Erythroblast (primary cell): ENCODE results near the gene SLCO1C1.
"Not testable (repeated sequence)": the region's sequence is repeated elsewhere in the genome, so short reads cannot be mapped to it uniquely, and the experiment has no call there.

ENCODE experiments used
- GATA1 ChIP-seq: IDR thresholded peaks from 2 replicates; pipeline ENCODE4 v1.6.1; 2011; ENCODE audit warnings: low read depth, mild to moderate bottlenecking, control low read depth, low read length, moderate library complexity
- POLR2A ChIP-seq: IDR thresholded peaks from 2 replicates; pipeline ENCODE4 v1.6.1; 2011; ENCODE audit warnings: mild to moderate bottlenecking, low read length

DNA sequence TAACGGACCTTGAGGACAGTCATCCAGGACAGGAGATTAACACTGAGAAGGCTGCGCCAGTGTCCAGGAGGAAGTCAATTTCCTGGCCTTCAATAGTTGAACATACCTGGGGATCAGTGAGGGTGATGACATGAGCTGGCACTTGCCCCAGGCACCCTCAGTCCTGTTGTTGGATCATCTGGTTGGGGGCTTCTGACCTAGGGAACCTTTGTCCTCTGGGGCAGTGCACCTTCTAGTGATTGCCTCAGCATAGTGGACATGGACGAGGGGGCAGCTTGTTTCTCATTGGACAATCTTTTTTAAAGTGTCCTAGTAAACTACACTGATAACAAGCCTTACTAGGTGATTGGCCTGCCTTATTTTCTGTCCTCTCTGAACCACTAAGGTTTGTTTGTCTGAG, 84.8 kb downstream of the SLCO1C1 start:
- TF ChIP-seq POLR2A, GATA1: not testable (repeated sequence)
